ENCODE measurements around the gene LSM12.

DNA sequence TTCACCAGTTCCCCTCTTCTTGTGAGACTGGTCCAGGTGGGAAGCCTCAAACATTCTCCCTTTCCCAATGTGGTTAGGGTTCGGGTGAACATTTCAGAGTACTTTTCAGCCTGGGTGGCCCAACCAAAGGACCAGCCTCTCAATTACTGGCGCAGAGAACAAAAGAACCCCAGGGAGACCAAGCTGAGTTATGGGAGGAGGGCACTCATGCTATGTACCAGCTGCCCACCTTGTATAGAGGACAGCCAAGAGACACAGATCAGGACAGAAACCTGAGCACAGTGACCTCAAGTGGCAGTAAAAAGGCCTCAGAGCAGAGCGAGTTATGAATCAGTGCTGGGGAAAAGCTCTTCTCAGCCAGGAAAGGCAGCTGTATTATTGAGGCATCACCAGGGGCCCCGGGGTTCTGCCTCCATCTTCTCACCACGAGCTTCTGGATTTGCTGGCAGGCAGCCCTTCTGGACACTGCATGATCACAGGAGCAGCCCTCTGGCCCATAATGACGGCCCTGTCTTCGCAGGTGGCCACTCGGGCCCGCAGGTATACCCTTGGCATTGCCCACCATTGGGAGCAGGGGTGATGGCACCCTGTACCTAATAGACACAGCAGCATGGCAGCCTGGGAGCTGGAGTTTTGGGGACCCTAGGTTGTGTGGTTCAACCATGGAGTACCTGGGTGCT, 7.9 kb upstream of the LSM12 start:
- TF ChIP-seq CTCF (IDR thresholded peaks at IDR 0.05), result no peak
- no peak for TF ChIP-seq POLR2A (IDR thresholded peaks at IDR 0.05)
- TF ChIP-seq EP300 (IDR thresholded peaks at IDR 0.05), result no peak
